ENCODE data around the gene MTHFD2. TPM values are rescaled to one million over a fixed set of nuclear protein-coding genes. Genes with fewer than 3 reads are reported as not detected.

The MTHFD2 gene
- total RNA-seq, 1 experiment from 2014 or later: 118 TPM

DNA sequence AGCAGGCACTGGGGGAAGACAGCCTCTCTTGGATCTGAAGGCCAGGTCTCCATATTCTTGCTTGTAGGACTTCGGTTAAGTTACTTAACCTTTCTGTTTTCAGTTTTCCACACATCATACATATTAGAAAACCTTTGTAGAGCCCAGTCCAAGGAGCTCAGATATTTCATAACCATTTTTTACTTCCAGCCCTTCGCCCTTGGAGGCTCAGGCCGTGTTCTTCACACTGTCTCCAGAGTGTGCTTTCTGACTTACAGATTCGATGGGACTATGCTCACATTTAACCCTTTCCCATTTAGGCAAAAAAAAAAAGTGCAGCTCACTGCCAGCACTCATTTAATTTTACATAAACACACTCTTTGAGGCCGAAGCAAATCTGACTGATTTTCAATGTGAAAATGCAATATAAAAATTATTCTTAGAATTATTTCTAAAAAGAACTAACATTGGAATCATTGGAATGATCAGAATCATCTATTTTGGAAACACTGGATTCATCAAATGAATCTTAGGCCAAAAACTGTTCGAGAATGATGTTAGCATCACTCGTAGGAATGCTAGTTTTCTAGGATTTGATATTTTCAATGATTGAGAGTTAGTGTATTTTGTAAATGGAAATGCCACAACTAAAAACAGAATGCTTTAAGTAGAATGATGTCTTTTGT lies 55.0 kb downstream of the MTHFD2 start:
- ATAC-seq: no peak
- TF ChIP-seq EZH2phosphoT487 (IDR thresholded peaks at IDR 0.05; ENCODE audit: borderline replicate concordance, low read length) (no peak), CTCF (conservative IDR thresholded peaks at IDR 0.05; ENCODE audit: low read depth, low read length) (no peak), EZH2 (IDR thresholded peaks at IDR 0.05; ENCODE audit: low read length, unreplicated experiment) (no peak)
- intact Hi-C loops (cut with micrococcal nuclease): no loop called here

GRCh38 chr2:74253971-74254310 lies 55.5 kb downstream of the MTHFD2 start:
- Histone ChIP-seq H3K4me1 (ENCODE audit: insufficient read depth, low read length) (no peaks in the 10 kb centered on the region), H3K4me2 (ENCODE audit: low read length) (no peak overlapping the region), H3K36me3 (ENCODE audit: low read depth, low read length) (no peaks in the 10 kb centered on the region), H3K9ac (ENCODE audit: low read length) (no peak overlapping the region), H3K4me3 (ENCODE audit: low read length) (no peak overlapping the region), H2AFZ (ENCODE audit: low read length) (no peak overlapping the region), H4K20me1 (ENCODE audit: low read length) (no peaks in the 10 kb centered on the region), H3K27ac (ENCODE audit: low read length) (no peak overlapping the region), H3K79me2 (ENCODE audit: low read length) (no peaks in the 10 kb centered on the region), H3K9me2 (replicated peaks; ENCODE audit: low read length) (no peaks in the 10 kb centered on the region), H3K27me3 (ENCODE audit: low read length) (no peaks in the 10 kb centered on the region), H3F3A (ENCODE audit: low read length, unreplicated experiment) (no peaks in the 10 kb centered on the region), H3K9me3 (ENCODE audit: low read length) (no peaks in the 10 kb centered on the region)
- CTCF ChIA-PET: interaction anchor here (0.7 kb wide), 1 partner anchor 81 kb away, joined by 3 read pairs; no protein-coding TSS in a partner anchor
- ATAC-seq (no peak), DNase-seq (peak; percentile 7)
- TF ChIP-seq EZH2phosphoT487 (IDR thresholded peaks at IDR 0.05; ENCODE audit: borderline replicate concordance, low read length) (no peak), CTCF (conservative IDR thresholded peaks at IDR 0.05; ENCODE audit: low read depth, low read length) (no peak)
- intact Hi-C loops (cut with micrococcal nuclease): no loop called here
- BruUV-seq (replicated peaks): no TSS peak
- POLR2A ChIA-PET (ENCODE audit: unreplicated experiment): no interaction called here

More for the DNA sequence above, 55.0 kb downstream of the MTHFD2 start:
- no peaks in the 10 kb centered on the region for H3K79me2 ChIP-seq (ENCODE audit: low read length)
- H3K27ac ChIP-seq (ENCODE audit: low read length): no peak overlapping the region
- H3K4me2 ChIP-seq (ENCODE audit: low read length): no peak overlapping the region
- no peaks in the 10 kb centered on the region for H3K4me1 ChIP-seq (ENCODE audit: insufficient read depth, low read length)
- H3K4me3 ChIP-seq (ENCODE audit: low read length): no peak overlapping the region
- no peak for DNase-seq
- H2AFZ ChIP-seq (ENCODE audit: low read length): no peak overlapping the region
- H3F3A ChIP-seq (ENCODE audit: low read length, unreplicated experiment): no peaks in the 10 kb centered on the region
- no TSS peak for BruUV-seq (replicated peaks)
- no peaks in the 10 kb centered on the region for H3K27me3 ChIP-seq (ENCODE audit: low read length)
- CTCF ChIA-PET: interaction anchor here (0.7 kb wide), 1 partner anchor 82 kb away, joined by 3 read pairs; no protein-coding TSS in a partner anchor
- H4K20me1 ChIP-seq (ENCODE audit: low read length): no peaks in the 10 kb centered on the region
- no peak overlapping the region for H3K9ac ChIP-seq (ENCODE audit: low read length)
- no peaks in the 10 kb centered on the region for H3K9me3 ChIP-seq (ENCODE audit: low read length)
- POLR2A ChIA-PET (ENCODE audit: unreplicated experiment): no interaction called here
- no peaks in the 10 kb centered on the region for H3K36me3 ChIP-seq (ENCODE audit: low read depth, low read length)
- no peaks in the 10 kb centered on the region for H3K9me2 ChIP-seq (replicated peaks; ENCODE audit: low read length)

- Histone ChIP-seq H3K27ac (ENCODE audit: low read length) (no peak overlapping the region), H3K4me3 (ENCODE audit: low read length) (no peak overlapping the region), H3K4me2 (ENCODE audit: low read length) (no peak overlapping the region), H4K20me1 (ENCODE audit: low read length) (no peaks in the 10 kb centered on the region), H3K9me2 (replicated peaks; ENCODE audit: low read length) (no peaks in the 10 kb centered on the region), H3K27me3 (ENCODE audit: low read length) (no peaks in the 10 kb centered on the region), H3F3A (ENCODE audit: low read length, unreplicated experiment) (no peaks in the 10 kb centered on the region), H3K36me3 (ENCODE audit: low read depth, low read length) (no peaks in the 10 kb centered on the region), H3K79me2 (ENCODE audit: low read length) (no peaks in the 10 kb centered on the region), H3K4me1 (ENCODE audit: insufficient read depth, low read length) (no peaks in the 10 kb centered on the region), H3K9me3 (ENCODE audit: low read length) (no peaks in the 10 kb centered on the region), H3K9ac (ENCODE audit: low read length) (no peak overlapping the region), H2AFZ (ENCODE audit: low read length) (no peak overlapping the region)
- intact Hi-C loops (cut with micrococcal nuclease): no loop called here
- no peak for ATAC-seq
- no TSS peak for BruUV-seq (replicated peaks)
- ChIA-PET POLR2A (ENCODE audit: unreplicated experiment) (no interaction called here), CTCF (no interaction called here)
- TF ChIP-seq EZH2phosphoT487 (IDR thresholded peaks at IDR 0.05; ENCODE audit: borderline replicate concordance, low read length) (no peak), CTCF (conservative IDR thresholded peaks at IDR 0.05; ENCODE audit: low read depth, low read length) (no peak), EZH2 (IDR thresholded peaks at IDR 0.05; ENCODE audit: low read length, unreplicated experiment) (no peak)
- no peak for DNase-seq
These were observed 57.3 kb downstream of the MTHFD2 start for GRCh38 chr2:74255660-74256213.

Data from PC-3 (cell line).